ES-I3 (cell line): Measurements from ENCODE around the gene PXT1.
"Not testable (repeated sequence)": the region's sequence is repeated elsewhere in the genome, so short reads cannot be mapped to it uniquely, and the experiment has no call there.

Experiments used
- H3K36me3 ChIP-seq: 2 replicates; pipeline ENCODE4 v1.6.1; 2013; ENCODE audit warnings: mild to moderate bottlenecking, low read length, control low read depth, moderate library complexity; ENCODE audit not compliant: insufficient read depth
- H3K4me1 ChIP-seq: 2 replicates; pipeline ENCODE4 v1.6.1; 2013; ENCODE audit warnings: mild to moderate bottlenecking, control low read depth, low read length; ENCODE audit not compliant: insufficient read depth
- H3K9ac ChIP-seq: 2 replicates; pipeline ENCODE4 v1.6.1; 2013; ENCODE audit warnings: low read depth, mild to moderate bottlenecking, low read length, moderate library complexity
- H3K9me3 ChIP-seq: 2 replicates; pipeline ENCODE4 v1.6.1; 2013; ENCODE audit warnings: mild to moderate bottlenecking, low read length, moderate library complexity; ENCODE audit not compliant: control insufficient read depth, insufficient read depth

PXT1 gene

GRCh38 chr6:36376183-36376582 lies 66.5 kb downstream of the PXT1 start:
- no peaks in the 10 kb centered on the region for H3K36me3 ChIP-seq
- H3K4me1 ChIP-seq = peaks cover 4% of the 10 kb centered on the region; the same call in 1 of the 2 replicates
- H3K9ac ChIP-seq = no peak overlapping the region
- no peaks in the 10 kb centered on the region for H3K9me3 ChIP-seq

DNA sequence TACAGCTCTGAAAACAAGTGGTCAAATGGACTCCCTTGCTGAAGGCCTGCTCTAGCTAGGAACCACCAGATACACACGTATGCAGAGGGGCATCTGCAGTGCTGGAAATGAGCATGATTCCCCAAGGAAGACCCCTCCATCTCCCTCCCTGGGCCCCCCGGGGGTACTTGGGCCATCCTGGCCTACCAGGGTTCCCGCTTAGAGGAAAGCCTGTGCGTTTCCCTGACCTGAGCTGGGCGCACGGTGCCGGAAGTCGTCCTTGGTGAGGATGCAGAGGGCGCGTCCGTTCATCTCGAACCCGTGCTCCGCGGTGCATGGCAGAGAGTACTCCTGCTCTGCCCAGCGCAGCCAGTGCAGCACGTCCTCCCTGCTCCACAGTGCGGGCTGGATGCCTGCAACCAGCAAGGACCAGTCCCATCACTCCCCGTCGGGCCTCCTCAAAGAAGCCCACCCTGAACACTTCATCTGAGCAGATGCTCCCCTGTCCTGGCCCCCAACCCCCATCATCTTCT lies 67.0 kb downstream of the PXT1 start:
- Histone ChIP-seq H3K9me3 (no peaks in the 10 kb centered on the region), H3K9ac (no peak overlapping the region), H3K36me3 (no peaks in the 10 kb centered on the region), H3K4me1 (peaks cover 4% of the 10 kb centered on the region; the same call in 1 of the 2 replicates)

DNA sequence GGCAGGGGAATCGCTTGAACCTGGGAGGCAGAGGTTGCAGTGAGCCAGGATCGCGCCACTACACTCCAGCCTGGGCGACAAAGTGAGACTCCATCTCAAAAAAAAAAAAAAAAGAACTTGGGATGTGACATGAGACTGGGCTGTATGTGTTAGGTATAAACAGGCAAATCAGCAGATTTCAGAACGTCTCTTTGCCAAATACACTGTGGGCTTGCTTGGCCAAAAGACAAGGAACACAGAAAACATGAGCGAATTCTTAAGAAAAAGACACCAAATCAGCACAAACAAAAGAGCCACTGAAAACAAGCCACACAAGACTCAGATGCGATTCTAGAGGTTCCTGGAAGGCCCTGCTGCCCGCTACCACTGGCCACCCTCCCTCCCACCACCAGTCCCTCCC lies 67.7 kb downstream of the PXT1 start:
- no peaks in the 10 kb centered on the region for H3K36me3 ChIP-seq
- no peak overlapping the region for H3K9ac ChIP-seq
- peaks cover 4% of the 10 kb centered on the region; the same call in 1 of the 2 replicates for H3K4me1 ChIP-seq
- H3K9me3 ChIP-seq = no peaks in the 10 kb centered on the region

- H3K4me1 ChIP-seq = peaks cover 11% of the 10 kb centered on the region; the same call in 1 of the 2 replicates
Measured at GRCh38 chr6:36374194-36374593, 68.5 kb downstream of the PXT1 start.

DNA sequence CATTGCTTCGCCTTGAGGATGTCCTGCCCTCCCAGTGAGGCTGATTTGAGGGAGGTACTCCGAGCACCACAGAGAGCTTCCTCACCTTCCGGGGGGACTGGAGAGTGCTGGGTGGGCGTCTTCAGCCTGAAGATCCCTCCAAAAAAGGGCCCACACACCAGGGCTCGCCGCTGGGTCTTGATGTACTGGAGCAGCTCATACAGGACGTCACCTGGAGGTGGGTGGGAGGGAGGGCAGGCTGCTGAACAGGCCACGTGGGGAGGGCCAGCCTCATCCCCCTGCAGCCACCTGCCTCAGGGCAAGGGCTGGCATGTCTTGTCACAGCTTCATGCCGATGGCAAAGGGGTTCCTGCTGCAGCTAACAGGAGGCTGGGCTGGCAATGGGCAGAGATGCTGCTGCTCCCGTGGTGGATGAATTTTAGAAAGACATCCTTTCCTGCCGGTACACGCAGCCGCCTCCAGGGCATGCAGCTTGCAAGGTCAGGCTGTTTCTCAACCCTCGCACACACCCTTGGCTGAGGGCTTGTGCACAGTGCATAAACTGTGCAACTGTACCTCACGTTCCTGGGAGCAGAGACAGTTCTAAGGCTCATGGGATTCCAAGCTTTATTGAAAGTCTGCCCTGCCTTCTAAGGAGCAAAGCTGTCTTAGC lies 69.2 kb downstream of the PXT1 start:
- peaks cover 11% of the 10 kb centered on the region; the same call in 1 of the 2 replicates for H3K4me1 ChIP-seq
- H3K9me3 ChIP-seq = no peaks in the 10 kb centered on the region
- no peak overlapping the region for H3K9ac ChIP-seq
- H3K36me3 ChIP-seq = no peaks in the 10 kb centered on the region

More at GRCh38 chr6:36374194-36374593, 68.5 kb downstream of the PXT1 start:
- Histone ChIP-seq H3K9ac (no peak overlapping the region; the same call in 1 of the 2 replicates), H3K9me3 (no peaks in the 10 kb centered on the region), H3K36me3 (no peaks in the 10 kb centered on the region)

DNA sequence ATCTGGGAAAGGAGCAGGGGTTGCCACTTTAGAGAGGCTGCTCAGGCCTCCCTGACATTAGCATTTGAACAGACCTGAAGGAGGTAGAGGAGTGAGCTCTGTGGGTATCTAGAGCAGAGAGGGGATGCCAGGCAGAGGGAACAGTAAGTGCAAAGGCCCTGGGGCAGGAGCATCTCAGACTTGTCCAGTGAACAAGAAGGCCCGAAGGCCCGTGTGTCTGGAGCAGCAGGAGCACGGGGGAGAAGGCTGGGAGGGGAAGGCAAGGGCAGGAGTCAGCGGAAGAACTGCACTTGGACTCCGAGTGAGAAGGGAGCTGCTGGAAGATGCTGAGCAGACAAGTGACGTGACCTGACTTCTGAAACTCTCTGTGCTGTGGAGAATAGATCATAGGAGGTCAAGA lies 70.6 kb downstream of the PXT1 start:
- Histone ChIP-seq H3K36me3 (no peaks in the 10 kb centered on the region), H3K4me1 (peaks cover 11% of the 10 kb centered on the region; the same call in 1 of the 2 replicates), H3K9ac (no peak overlapping the region), H3K9me3 (no peaks in the 10 kb centered on the region)

GRCh38 chr6:36371211-36371610 lies 71.4 kb downstream of the PXT1 start:
- Histone ChIP-seq H3K36me3 (no peaks in the 10 kb centered on the region), H3K9me3 (no peaks in the 10 kb centered on the region), H3K9ac (no peak overlapping the region), H3K4me1 (peaks cover 11% of the 10 kb centered on the region; the same call in 1 of the 2 replicates)

DNA sequence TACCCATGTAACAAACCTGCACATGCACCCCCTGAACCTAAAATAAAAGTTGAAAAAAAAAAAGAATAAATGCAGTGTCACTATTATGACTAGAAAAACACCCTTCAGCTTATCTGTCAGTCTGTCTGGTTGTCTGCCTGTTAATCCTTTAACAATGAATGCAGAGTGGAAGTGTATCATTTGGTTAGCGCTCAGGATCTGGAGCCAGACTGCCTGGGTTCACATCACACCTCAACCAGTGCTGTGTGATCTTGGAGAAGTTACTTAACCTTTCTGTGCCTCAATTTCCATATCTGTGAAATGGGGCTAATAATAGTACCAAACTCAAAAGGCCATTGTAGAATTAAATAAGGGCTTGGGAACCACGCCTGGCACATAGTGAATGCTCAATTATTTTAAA lies 72.0 kb downstream of the PXT1 start:
- no peaks in the 10 kb centered on the region for H3K9me3 ChIP-seq
- no peaks in the 10 kb centered on the region for H3K36me3 ChIP-seq
- H3K9ac ChIP-seq = no peak overlapping the region
- H3K4me1 ChIP-seq = peaks cover 11% of the 10 kb centered on the region; the same call in 1 of the 2 replicates

GRCh38 chr6:36368921-36369865 lies 73.5 kb downstream of the PXT1 start:
- H3K36me3 ChIP-seq = no peaks in the 10 kb centered on the region
- H3K4me1 ChIP-seq = peaks cover 11% of the 10 kb centered on the region; the same call in 1 of the 2 replicates
- no peak overlapping the region for H3K9ac ChIP-seq
- no peaks in the 10 kb centered on the region for H3K9me3 ChIP-seq

GRCh38 chr6:36368421-36368820 lies 74.2 kb downstream of the PXT1 start:
- Histone ChIP-seq H3K9me3 (no peaks in the 10 kb centered on the region), H3K36me3 (no peaks in the 10 kb centered on the region), H3K9ac (no peak overlapping the region), H3K4me1 (0 out of 2 replicates have a peak, but pooled peaks cover 7% of the 10 kb centered on the region)

DNA sequence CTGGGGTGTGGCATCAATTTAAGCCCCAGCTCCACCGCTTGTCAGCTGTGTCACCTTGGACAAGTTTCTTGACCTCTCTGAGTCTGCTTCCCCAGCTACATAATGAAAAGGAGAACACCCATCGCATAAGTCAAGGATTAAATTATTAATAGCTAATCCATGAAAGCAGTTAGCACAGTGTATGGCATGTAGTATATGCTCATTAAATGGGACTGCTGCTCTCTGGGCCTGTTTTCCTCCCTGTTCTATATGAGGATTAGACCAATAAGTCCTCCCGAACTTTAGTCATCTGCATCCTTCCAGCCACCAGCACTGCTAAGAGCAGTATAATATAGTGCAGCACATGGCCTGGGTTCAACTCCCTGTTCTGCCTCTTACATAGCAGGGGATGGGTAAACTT lies 74.9 kb downstream of the PXT1 start:
- Histone ChIP-seq H3K36me3 (no peaks in the 10 kb centered on the region), H3K9ac (no peak overlapping the region), H3K9me3 (no peaks in the 10 kb centered on the region), H3K4me1 (0 out of 2 replicates have a peak, but pooled peaks cover 7% of the 10 kb centered on the region)

DNA sequence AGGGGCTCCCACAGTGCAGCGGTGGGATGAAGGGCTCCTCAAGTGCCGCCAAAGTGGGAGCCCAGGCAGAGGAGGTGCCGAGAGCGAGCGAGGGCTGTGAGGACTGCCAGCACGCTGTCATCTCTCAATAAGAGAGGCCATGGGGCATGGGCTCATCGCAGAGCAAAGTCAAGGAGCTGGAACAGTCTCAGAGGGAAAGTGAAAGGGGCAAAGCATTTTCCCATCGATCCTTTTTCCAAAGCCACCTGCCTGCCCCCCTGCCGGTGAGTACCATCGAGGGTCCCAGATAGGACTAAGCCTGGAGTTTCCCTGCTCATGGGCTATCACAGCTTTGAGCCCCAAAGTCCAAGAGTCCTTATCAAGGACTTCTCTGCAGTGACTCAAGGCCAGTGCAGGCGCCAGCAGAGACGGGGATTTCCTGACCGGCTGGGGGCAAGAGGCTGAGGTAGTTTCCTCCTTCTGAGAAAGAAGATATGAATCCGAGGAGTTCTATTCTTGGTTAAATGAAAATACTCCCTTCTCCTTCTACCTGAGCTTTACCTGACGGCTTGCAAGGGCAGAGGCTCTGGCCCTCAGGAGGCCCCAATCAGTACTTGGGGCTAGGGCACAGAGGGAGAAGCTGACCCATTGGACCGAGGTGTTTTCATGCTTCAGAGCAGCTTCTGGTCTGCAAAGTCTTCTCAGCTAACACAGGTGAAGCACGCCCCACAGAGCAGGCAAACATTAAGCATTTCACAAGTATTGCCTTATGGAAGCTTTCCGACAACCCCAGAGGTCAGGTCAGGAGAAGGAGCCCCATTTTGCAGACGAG lies 77.8 kb downstream of the PXT1 start:
- Histone ChIP-seq H3K36me3 (no peaks in the 10 kb centered on the region), H3K4me1 (0 out of 2 replicates have a peak, but pooled peaks cover 6% of the 10 kb centered on the region), H3K9ac (no peak overlapping the region), H3K9me3 (no peaks in the 10 kb centered on the region)

DNA sequence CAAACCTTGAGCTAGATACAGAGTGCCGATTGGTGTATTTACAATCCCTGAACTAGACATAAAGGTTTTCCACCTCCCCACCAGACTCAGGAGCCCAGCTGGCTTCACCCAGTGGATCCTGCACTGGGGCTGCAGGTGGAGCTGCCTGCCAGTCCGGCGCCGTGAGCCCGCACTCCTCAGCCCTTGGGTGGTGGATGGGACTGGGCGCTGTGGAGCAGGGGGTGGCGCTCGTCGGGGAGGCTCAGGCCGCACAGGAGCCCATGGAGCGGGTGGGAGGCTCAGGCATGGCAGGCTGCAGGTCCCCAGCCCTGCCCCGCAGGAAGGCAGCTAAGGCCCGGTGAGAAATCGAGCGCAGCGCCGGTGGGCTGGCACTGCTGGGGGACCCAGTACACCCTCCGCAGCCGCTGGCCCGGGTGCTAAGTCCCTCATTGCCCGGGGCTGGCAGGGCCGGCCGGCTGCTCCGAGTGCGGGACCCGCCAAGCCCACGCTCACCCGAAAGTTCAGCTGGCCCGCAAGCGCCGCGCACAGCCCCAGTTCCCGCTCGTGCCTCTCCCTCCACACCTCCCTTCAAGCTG lies 78.5 kb downstream of the PXT1 start:
- not testable (repeated sequence) for H3K9me3 ChIP-seq, H3K36me3 ChIP-seq, H3K4me1 ChIP-seq, H3K9ac ChIP-seq

GRCh38 chr6:36363371-36363752 lies 79.3 kb downstream of the PXT1 start:
- H3K9ac ChIP-seq, H3K4me1 ChIP-seq, H3K9me3 ChIP-seq, H3K36me3 ChIP-seq: not testable (repeated sequence)
